22Rv1 (cell line): ENCODE measurements around the gene GSK3B.

ENCODE experiments used
- H3K27ac ChIP-seq: fragments of 450-650 bp; 2 replicates; pipeline ENCODE4 v1.5.1; 2017
- ZFX ChIP-seq: fragments of 450-650 bp; IDR thresholded peaks from 2 replicates; pipeline ENCODE4 v1.6.1; 2017; ENCODE audit warnings: antibody characterized with exemption, borderline replicate concordance
- TF ChIP-seq, protein P1 (sequence below): fragments of 450-650 bp; IDR thresholded peaks from 2 replicates; pipeline ENCODE4 v1.5.1; 2017; ENCODE audit warnings: mild to moderate bottlenecking

GSK3B gene

GRCh38 chr3:119912220-119912619 lies 182.0 kb downstream of the GSK3B start:
- TF ChIP-seq, protein P1, sequence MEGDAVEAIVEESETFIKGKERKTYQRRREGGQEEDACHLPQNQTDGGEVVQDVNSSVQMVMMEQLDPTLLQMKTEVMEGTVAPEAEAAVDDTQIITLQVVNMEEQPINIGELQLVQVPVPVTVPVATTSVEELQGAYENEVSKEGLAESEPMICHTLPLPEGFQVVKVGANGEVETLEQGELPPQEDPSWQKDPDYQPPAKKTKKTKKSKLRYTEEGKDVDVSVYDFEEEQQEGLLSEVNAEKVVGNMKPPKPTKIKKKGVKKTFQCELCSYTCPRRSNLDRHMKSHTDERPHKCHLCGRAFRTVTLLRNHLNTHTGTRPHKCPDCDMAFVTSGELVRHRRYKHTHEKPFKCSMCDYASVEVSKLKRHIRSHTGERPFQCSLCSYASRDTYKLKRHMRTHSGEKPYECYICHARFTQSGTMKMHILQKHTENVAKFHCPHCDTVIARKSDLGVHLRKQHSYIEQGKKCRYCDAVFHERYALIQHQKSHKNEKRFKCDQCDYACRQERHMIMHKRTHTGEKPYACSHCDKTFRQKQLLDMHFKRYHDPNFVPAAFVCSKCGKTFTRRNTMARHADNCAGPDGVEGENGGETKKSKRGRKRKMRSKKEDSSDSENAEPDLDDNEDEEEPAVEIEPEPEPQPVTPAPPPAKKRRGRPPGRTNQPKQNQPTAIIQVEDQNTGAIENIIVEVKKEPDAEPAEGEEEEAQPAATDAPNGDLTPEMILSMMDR: no peak
- TF ChIP-seq ZFX: no peak
- no peak overlapping the region for H3K27ac ChIP-seq

- no peak for TF ChIP-seq ZFX
- TF ChIP-seq, protein P1: no peak
- no peak overlapping the region for H3K27ac ChIP-seq
Observed at GRCh38 chr3:119911748-119912147, 182.5 kb downstream of the GSK3B start.

GRCh38 chr3:119902061-119902460 lies 192.2 kb downstream of the GSK3B start:
- TF ChIP-seq, protein P1: no peak
- TF ChIP-seq ZFX: no peak
- no peak overlapping the region for H3K27ac ChIP-seq

- no peak overlapping the region for H3K27ac ChIP-seq
- no peak for TF ChIP-seq ZFX
- TF ChIP-seq, protein P1: no peak
Observed at GRCh38 chr3:119901148-119901547, 193.1 kb downstream of the GSK3B start.

GRCh38 chr3:119899192-119899511 lies 195.1 kb downstream of the GSK3B start:
- no peak overlapping the region for H3K27ac ChIP-seq
- TF ChIP-seq, protein P1: no peak
- TF ChIP-seq ZFX: no peak

GRCh38 chr3:119898478-119899191 lies 195.6 kb downstream of the GSK3B start:
- H3K27ac ChIP-seq: no peak overlapping the region
- no peak for TF ChIP-seq ZFX
- TF ChIP-seq, protein P1: no peak

DNA sequence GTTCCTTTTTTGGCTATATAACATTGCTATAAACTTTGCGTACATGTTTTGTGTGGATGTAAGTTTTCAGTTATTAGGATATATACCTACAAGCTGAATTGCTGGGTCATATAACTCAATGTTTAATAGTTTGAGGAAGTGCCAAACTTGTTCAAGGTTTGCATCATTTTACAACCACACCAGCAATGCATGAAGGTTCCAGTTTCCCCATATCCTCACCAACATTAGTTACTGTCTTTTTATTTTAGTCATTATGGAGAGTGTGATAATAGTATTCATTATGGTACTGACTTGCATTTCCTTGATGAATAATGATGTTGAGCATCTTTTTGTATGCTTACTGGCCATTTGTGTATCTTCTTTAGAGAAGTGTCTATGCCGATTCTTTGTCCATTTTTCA lies 200.1 kb downstream of the GSK3B start:
- no peak overlapping the region for H3K27ac ChIP-seq
- TF ChIP-seq ZFX: no peak
- TF ChIP-seq, protein P1: no peak
